ENCODE measurements around the gene TNNT3.

The TNNT3 gene

DNA sequence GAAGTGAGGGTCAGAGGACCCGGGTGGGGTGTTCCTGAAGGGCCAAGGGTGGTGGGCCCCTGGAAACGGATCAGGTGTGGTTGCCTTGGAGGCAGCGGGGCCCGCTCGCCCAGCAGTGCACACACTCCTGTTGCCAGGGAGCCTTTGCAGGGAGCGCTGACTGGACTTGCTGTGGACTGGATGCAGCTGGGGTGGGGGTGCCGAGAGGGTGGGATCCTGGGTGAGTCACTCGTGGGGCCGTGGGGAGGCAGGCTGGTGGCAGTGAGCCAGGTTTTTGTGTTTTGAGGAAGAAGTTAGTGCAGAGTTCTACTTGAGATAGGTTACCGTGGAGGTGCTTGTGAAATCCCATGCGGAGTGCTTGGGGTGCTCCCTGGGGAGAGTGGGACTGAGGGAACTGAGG is 28.9 kb downstream of the TNNT3 start:
- Histone ChIP-seq H3K27me3 (ENCODE audit: low read length) (no peaks in the 10 kb centered on the region), H2AFZ (ENCODE audit: low read depth, low read length, severe bottlenecking) (no peak overlapping the region), H3F3A (ENCODE audit: insufficient read depth) (no peaks in the 10 kb centered on the region), H3K9ac (ENCODE audit: low read length) (no peak overlapping the region), H3K9me3 (ENCODE audit: insufficient read depth, low read length) (no peaks in the 10 kb centered on the region), H4K20me1 (ENCODE audit: low read depth, low read length) (no peaks in the 10 kb centered on the region), H3K79me2 (ENCODE audit: insufficient read depth, low read length) (no peaks in the 10 kb centered on the region), H3K36me3 (ENCODE audit: low read length) (no peaks in the 10 kb centered on the region), H3K27ac (ENCODE audit: low read depth, low read length) (no peak overlapping the region), H3K4me2 (ENCODE audit: low read depth, low read length, poor library complexity, severe bottlenecking) (no peak overlapping the region), H3K9me2 (replicated peaks; ENCODE audit: insufficient read depth, low read length) (no peaks in the 10 kb centered on the region), H3K4me3 (ENCODE audit: insufficient read depth, low read length, poor library complexity, severe bottlenecking) (no peak overlapping the region)
- no peak for TF ChIP-seq EZH2phosphoT487 (conservative IDR thresholded peaks at IDR 0.05; ENCODE audit: low read length)
- TF ChIP-seq, protein P1, sequence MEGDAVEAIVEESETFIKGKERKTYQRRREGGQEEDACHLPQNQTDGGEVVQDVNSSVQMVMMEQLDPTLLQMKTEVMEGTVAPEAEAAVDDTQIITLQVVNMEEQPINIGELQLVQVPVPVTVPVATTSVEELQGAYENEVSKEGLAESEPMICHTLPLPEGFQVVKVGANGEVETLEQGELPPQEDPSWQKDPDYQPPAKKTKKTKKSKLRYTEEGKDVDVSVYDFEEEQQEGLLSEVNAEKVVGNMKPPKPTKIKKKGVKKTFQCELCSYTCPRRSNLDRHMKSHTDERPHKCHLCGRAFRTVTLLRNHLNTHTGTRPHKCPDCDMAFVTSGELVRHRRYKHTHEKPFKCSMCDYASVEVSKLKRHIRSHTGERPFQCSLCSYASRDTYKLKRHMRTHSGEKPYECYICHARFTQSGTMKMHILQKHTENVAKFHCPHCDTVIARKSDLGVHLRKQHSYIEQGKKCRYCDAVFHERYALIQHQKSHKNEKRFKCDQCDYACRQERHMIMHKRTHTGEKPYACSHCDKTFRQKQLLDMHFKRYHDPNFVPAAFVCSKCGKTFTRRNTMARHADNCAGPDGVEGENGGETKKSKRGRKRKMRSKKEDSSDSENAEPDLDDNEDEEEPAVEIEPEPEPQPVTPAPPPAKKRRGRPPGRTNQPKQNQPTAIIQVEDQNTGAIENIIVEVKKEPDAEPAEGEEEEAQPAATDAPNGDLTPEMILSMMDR (IDR thresholded peaks at IDR 0.05; ENCODE audit: insufficient read depth, low read length, poor library complexity, severe bottlenecking): no peak

DNA sequence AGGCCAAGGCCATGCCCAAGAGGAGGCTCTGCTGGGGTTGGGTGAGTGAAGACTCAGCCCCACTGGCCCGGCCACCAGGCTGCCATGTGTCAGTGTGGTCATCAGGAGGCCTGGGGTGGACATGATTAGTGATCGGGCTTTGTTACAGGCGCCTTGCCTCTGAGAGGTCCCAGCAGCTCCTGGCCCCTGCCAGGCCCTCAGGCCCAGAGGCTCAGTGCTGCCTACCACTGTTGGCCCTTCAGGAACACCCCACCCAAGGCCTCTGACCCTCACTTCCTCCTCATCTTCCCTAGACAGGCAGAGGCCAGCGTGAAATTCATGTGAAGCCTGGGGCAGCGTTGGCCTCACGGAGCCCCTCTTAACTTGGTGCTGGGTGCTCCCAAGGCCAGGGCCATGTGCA is 29.8 kb downstream of the TNNT3 start:
- no peak overlapping the region for H3K27ac ChIP-seq (ENCODE audit: low read depth, low read length)
- H3K79me2 ChIP-seq (ENCODE audit: insufficient read depth, low read length): no peaks in the 10 kb centered on the region
- H3K4me2 ChIP-seq (ENCODE audit: low read depth, low read length, poor library complexity, severe bottlenecking): no peak overlapping the region
- H3K36me3 ChIP-seq (ENCODE audit: low read length): no peaks in the 10 kb centered on the region
- H3F3A ChIP-seq (ENCODE audit: insufficient read depth): no peaks in the 10 kb centered on the region
- no peaks in the 10 kb centered on the region for H3K9me3 ChIP-seq (ENCODE audit: insufficient read depth, low read length)
- no peak overlapping the region for H3K4me3 ChIP-seq (ENCODE audit: insufficient read depth, low read length, poor library complexity, severe bottlenecking)
- no peak overlapping the region for H3K9ac ChIP-seq (ENCODE audit: low read length)
- TF ChIP-seq, protein P1 (IDR thresholded peaks at IDR 0.05; ENCODE audit: insufficient read depth, low read length, poor library complexity, severe bottlenecking): no peak
- TF ChIP-seq EZH2phosphoT487 (conservative IDR thresholded peaks at IDR 0.05; ENCODE audit: low read length): no peak
- H3K9me2 ChIP-seq (replicated peaks; ENCODE audit: insufficient read depth, low read length): no peaks in the 10 kb centered on the region
- no peaks in the 10 kb centered on the region for H4K20me1 ChIP-seq (ENCODE audit: low read depth, low read length)
- no peaks in the 10 kb centered on the region for H3K27me3 ChIP-seq (ENCODE audit: low read length)
- H2AFZ ChIP-seq (ENCODE audit: low read depth, low read length, severe bottlenecking): no peak overlapping the region

DNA sequence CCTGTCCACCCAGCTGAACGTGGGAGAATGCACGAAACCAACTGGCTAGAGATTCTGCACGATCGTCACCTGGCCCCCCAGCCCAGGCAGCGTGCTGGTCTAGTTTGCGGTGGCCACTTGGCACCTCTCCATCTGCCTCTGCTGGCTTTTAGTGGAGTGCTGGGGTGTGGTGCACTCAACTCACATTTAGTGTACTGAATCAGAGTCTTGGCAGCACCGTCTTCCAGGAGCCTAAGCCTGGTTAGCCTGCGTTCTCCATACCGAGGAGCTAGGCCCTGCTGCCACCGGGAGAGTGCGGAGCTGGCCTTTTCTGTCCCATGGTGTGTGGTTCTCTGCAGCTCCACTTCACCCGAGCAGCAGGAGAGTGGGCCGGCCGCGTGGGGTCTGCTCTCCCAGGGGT is 30.4 kb downstream of the TNNT3 start:
- Histone ChIP-seq H3F3A (ENCODE audit: insufficient read depth) (no peaks in the 10 kb centered on the region), H4K20me1 (ENCODE audit: low read depth, low read length) (no peaks in the 10 kb centered on the region), H3K27ac (ENCODE audit: low read depth, low read length) (no peak overlapping the region), H3K36me3 (ENCODE audit: low read length) (no peaks in the 10 kb centered on the region), H3K4me2 (ENCODE audit: low read depth, low read length, poor library complexity, severe bottlenecking) (no peak overlapping the region), H3K9me3 (ENCODE audit: insufficient read depth, low read length) (no peaks in the 10 kb centered on the region), H3K9me2 (replicated peaks; ENCODE audit: insufficient read depth, low read length) (no peaks in the 10 kb centered on the region), H3K4me3 (ENCODE audit: insufficient read depth, low read length, poor library complexity, severe bottlenecking) (no peak overlapping the region), H2AFZ (ENCODE audit: low read depth, low read length, severe bottlenecking) (no peak overlapping the region), H3K27me3 (ENCODE audit: low read length) (no peaks in the 10 kb centered on the region), H3K79me2 (ENCODE audit: insufficient read depth, low read length) (no peaks in the 10 kb centered on the region), H3K9ac (ENCODE audit: low read length) (no peak overlapping the region)
- TF ChIP-seq, protein P1 (IDR thresholded peaks at IDR 0.05; ENCODE audit: insufficient read depth, low read length, poor library complexity, severe bottlenecking): no peak
- TF ChIP-seq EZH2phosphoT487 (conservative IDR thresholded peaks at IDR 0.05; ENCODE audit: low read length): no peak

Data from SU-DHL-6 (cell line).